KMS-11 (cell line): Measurements from ENCODE around the gene CDK5R2.

Experiments used
- H2AFZ ChIP-seq: fragments of 200-600 bp; sonication (generic); 2 replicates; pipeline ENCODE4 v1.6.1; 2016; ENCODE audit warnings: antibody characterized with exemption, mixed run types, low read depth
- H3K27ac ChIP-seq: fragments of 200-600 bp; sonication (generic); 2 replicates; pipeline ENCODE4 v1.6.1; 2016; ENCODE audit warnings: mild to moderate bottlenecking, mixed run types
- H3K27me3 ChIP-seq: fragments of 200-600 bp; sonication (generic); 2 replicates; pipeline ENCODE4 v1.6.1; 2017; ENCODE audit warnings: mild to moderate bottlenecking, low read depth, mixed run types, moderate library complexity; ENCODE audit not compliant: insufficient read depth
- H3K36me3 ChIP-seq: fragments of 200-600 bp; sonication (generic); 2 replicates; pipeline ENCODE4 v1.6.1; 2017; ENCODE audit warnings: mild to moderate bottlenecking, mixed run types; ENCODE audit not compliant: insufficient read depth
- H3K4me1 ChIP-seq: fragments of 200-600 bp; sonication (generic); 2 replicates; pipeline ENCODE4 v1.6.1; 2016; ENCODE audit warnings: mild to moderate bottlenecking, low read depth, mixed run types; ENCODE audit not compliant: poor library complexity, severe bottlenecking
- H3K4me2 ChIP-seq: fragments of 200-600 bp; sonication (generic); 2 replicates; pipeline ENCODE4 v1.7.0; 2016; ENCODE audit warnings: mild to moderate bottlenecking, mixed run types
- H3K4me3 ChIP-seq: fragments of 200-600 bp; sonication (generic); IDR thresholded peaks from 2 replicates; pipeline ENCODE4 v1.6.1; 2017; ENCODE audit warnings: low read depth, low read length, mixed read lengths; ENCODE audit not compliant: insufficient read depth
- H3K79me2 ChIP-seq: fragments of 200-600 bp; sonication (generic); 2 replicates; pipeline ENCODE4 v1.6.1; 2016; ENCODE audit warnings: low read depth, mixed run types; ENCODE audit not compliant: insufficient read depth
- H3K9ac ChIP-seq: fragments of 200-600 bp; sonication (generic); 2 replicates; pipeline ENCODE4 v1.6.1; 2016; ENCODE audit warnings: mild to moderate bottlenecking, mixed run types
- H4K20me1 ChIP-seq: fragments of 200-600 bp; sonication (generic); 2 replicates; pipeline ENCODE4 v1.6.1; 2016; ENCODE audit warnings: mild to moderate bottlenecking, mixed run types; ENCODE audit not compliant: insufficient read depth
- TF ChIP-seq, protein P1 (sequence below): fragments of 200-600 bp; sonication (generic); conservative IDR thresholded peaks from 2 replicates; pipeline ENCODE4 v1.6.1; 2017; ENCODE audit warnings: low read depth, mild to moderate bottlenecking, antibody characterized with exemption, low read length, moderate library complexity, mixed read lengths

Gene CDK5R2

DNA sequence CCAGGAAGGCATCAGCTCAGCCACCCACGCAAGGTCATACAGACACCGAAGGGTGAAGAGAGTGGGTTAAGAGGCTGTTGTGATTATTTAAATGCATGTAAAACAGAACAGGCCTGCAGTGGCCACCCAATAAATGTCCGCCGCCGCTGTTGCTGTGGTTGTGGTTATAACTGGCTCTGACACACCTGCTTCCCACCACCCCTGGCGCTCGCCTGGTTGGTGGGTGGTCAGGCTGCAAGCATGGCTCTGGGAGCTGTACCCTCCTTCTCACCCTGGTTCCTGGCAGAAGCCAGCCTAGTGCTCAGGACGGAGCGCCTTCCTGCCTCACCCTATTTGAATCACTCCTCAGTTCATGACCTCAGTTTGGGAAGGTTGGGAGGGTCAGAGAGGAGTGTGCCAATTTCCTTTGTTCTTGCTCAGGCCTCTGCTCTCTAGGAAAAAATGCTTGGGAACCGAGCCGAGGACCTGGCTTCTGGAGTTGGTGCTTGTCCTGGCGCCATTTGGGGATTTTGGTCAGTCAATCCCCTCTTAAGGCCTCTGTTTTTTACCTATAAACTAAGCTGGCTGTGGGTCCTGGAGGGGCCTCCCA is 39.0 kb downstream of the CDK5R2 start:
- TF ChIP-seq, protein P1, sequence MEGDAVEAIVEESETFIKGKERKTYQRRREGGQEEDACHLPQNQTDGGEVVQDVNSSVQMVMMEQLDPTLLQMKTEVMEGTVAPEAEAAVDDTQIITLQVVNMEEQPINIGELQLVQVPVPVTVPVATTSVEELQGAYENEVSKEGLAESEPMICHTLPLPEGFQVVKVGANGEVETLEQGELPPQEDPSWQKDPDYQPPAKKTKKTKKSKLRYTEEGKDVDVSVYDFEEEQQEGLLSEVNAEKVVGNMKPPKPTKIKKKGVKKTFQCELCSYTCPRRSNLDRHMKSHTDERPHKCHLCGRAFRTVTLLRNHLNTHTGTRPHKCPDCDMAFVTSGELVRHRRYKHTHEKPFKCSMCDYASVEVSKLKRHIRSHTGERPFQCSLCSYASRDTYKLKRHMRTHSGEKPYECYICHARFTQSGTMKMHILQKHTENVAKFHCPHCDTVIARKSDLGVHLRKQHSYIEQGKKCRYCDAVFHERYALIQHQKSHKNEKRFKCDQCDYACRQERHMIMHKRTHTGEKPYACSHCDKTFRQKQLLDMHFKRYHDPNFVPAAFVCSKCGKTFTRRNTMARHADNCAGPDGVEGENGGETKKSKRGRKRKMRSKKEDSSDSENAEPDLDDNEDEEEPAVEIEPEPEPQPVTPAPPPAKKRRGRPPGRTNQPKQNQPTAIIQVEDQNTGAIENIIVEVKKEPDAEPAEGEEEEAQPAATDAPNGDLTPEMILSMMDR, result no peak
- Histone ChIP-seq H3K4me3 (no peak overlapping the region), H3K27me3 (peaks cover 23% of the 10 kb centered on the region), H3K36me3 (no peaks in the 10 kb centered on the region), H2AFZ (no peak overlapping the region), H4K20me1 (no peaks in the 10 kb centered on the region), H3K27ac (no peak overlapping the region), H3K9ac (no peak overlapping the region), H3K4me1 (peaks cover 7% of the 10 kb centered on the region), H3K79me2 (no peaks in the 10 kb centered on the region), H3K4me2 (no peak overlapping the region)

GRCh38 chr2:218999021-218999880 is 39.8 kb downstream of the CDK5R2 start:
- no peak overlapping the region for H2AFZ ChIP-seq
- no peaks in the 10 kb centered on the region for H3K4me1 ChIP-seq
- H3K4me3 ChIP-seq, result no peak overlapping the region
- H3K4me2 ChIP-seq, result no peak overlapping the region
- no peak overlapping the region for H3K27ac ChIP-seq
- H3K27me3 ChIP-seq, result peaks cover 30% of the 10 kb centered on the region
- H3K79me2 ChIP-seq, result no peaks in the 10 kb centered on the region
- no peaks in the 10 kb centered on the region for H4K20me1 ChIP-seq
- TF ChIP-seq, protein P1, result no peak
- no peak overlapping the region for H3K9ac ChIP-seq
- no peaks in the 10 kb centered on the region for H3K36me3 ChIP-seq

- Histone ChIP-seq H3K79me2 (no peaks in the 10 kb centered on the region), H3K4me1 (no peaks in the 10 kb centered on the region), H3K27ac (no peak overlapping the region), H4K20me1 (no peaks in the 10 kb centered on the region), H3K36me3 (no peaks in the 10 kb centered on the region), H3K4me3 (no peak overlapping the region), H2AFZ (no peak overlapping the region), H3K9ac (no peak overlapping the region), H3K4me2 (no peak overlapping the region), H3K27me3 (peaks cover 35% of the 10 kb centered on the region)
- TF ChIP-seq, protein P1, result no peak
Measured at GRCh38 chr2:218999881-219000568, 40.6 kb downstream of the CDK5R2 start.

DNA sequence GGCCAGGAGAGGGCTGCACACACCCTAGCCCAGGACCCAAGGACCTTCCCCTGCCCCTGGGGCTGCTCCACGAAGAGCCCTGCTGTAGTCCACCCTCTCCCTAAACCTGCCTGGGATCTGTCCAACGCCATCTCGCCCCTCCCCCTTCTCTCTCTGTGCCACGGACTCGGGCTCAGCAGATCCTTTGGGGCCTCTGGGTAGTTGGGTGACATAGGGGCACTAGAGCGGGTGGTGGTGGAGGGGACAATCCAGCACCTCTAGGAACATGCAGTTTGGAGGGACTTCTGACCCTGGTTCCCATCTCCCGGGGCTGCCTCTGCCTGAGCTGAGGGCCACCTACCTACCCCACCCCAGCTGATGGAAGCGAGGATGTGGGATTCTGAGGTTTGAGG is 41.1 kb downstream of the CDK5R2 start:
- no peak overlapping the region for H3K4me2 ChIP-seq
- H3K36me3 ChIP-seq, result no peaks in the 10 kb centered on the region
- H3K9ac ChIP-seq, result no peak overlapping the region
- no peaks in the 10 kb centered on the region for H3K79me2 ChIP-seq
- no peaks in the 10 kb centered on the region for H4K20me1 ChIP-seq
- TF ChIP-seq, protein P1, result no peak
- H3K27me3 ChIP-seq, result peaks cover 37% of the 10 kb centered on the region
- no peak overlapping the region for H3K4me3 ChIP-seq
- H3K4me1 ChIP-seq, result no peaks in the 10 kb centered on the region
- no peak overlapping the region for H2AFZ ChIP-seq
- no peak overlapping the region for H3K27ac ChIP-seq
